Stomach smooth muscle (tissue), 2 donors: ENCODE measurements around the gene YPEL4.
"Not testable (repeated sequence)": the region's sequence is repeated elsewhere in the genome, so short reads cannot be mapped to it uniquely, and the experiment has no call there.

Experiments used
- H3K27ac ChIP-seq: one replicate; pipeline ENCODE4 v1.7.0; 2013; ENCODE audit warnings: mild to moderate bottlenecking, low read length, inconsistent platforms
- H3K27me3 ChIP-seq, 2 donors: one replicate each; pipeline ENCODE4 v1.7.0; 2013; ENCODE audit warnings: low read length in 2 of 2; ENCODE audit not compliant: insufficient read depth in 2 of 2, control insufficient read depth in 1 of 2
- H3K36me3 ChIP-seq, 2 donors: one replicate each; pipeline ENCODE4 v1.7.0; 2013; ENCODE audit warnings: low read length in 2 of 2; ENCODE audit not compliant: control insufficient read depth in 2 of 2, insufficient read depth in 2 of 2
- H3K4me1 ChIP-seq: one replicate; pipeline ENCODE4 v1.7.0; 2013; ENCODE audit warnings: low read length; ENCODE audit not compliant: control insufficient read depth, insufficient read depth
- H3K4me3 ChIP-seq, 2 donors: one replicate each; pipeline ENCODE4 v1.7.0; 2013; ENCODE audit warnings: low read length in 2 of 2
- H3K9ac ChIP-seq, 2 donors: one replicate each; pipeline ENCODE4 v1.7.0; 2013; ENCODE audit warnings: low read length in 2 of 2, mild to moderate bottlenecking in 1 of 2
- H3K9me3 ChIP-seq, 2 donors: one replicate each; pipeline ENCODE4 v1.7.0; 2013; ENCODE audit warnings: low read length in 2 of 2; ENCODE audit not compliant: control insufficient read depth in 2 of 2
- donor health status: healthy.
- donor health status: Pancreatic carcinoma.

Gene YPEL4

DNA sequence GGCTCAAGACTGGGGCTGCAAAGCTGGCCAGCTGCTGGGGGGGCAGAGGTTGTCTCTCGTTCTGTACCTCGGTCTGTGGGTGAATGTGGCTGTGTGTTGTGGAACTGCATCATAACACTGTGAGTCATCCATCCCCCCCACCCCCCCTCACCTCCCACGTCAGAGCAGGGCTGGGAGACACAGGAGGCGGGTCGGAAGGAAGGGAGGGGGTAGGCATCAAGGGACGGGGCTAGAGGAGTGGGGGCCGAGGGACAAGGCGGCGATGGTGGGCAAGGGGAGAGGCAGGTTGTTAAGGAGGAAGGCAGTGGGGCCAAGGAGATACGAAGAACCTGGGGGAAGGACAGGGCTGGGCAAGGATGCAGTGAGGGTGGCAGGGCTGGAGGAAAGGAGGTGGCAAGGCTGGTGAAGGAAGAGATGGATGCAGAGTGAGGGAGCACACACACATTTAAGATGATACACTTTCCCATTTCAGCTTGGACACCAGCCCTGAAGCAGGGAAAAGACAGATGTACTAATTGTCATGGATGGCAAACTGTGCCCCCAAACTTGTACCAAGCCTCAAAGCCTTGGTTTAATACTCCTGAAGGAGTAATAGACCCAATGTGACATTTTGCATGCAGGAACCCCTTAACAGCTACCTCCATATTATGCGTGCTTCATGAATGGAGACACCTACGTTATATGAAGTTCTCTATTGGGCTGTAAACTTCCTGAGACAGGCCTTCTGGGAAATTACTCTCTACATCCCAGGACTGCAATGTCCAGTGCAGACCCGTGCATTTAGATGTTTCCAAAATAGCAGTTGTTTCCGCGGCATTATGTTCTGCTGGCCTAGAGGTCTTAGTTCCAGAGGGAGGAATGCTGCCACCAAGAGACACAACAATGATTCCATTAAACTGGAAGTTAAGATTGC lies at the start of gene YPEL4:
Gene YPEL4 (minus strand): TSS at position 87 of the 913 bp plus-strand sequence. CDS start 2,805 bp downstream, outside the sequence.
- peaks cover 52 to 55% of the 10 kb centered on the region in 2 donors for H3K27me3 ChIP-seq
- H3K4me3 ChIP-seq: peak within 1 kb of the TSS; percentile 66 to 67
- H3K4me1 ChIP-seq: peaks cover 41% of the 10 kb centered on the region
- H3K36me3 ChIP-seq: no peaks in the 10 kb centered on the region
- no peak within 1 kb of the TSS for H3K27ac ChIP-seq
- no peaks in the 10 kb centered on the region for H3K9me3 ChIP-seq
- peak within 1 kb of the TSS in 1 of 2 donors; percentile 36 for H3K9ac ChIP-seq

GRCh38 chr11:57698843-57699365 lies 49.2 kb upstream of the YPEL4 start:
- H3K4me3 ChIP-seq: no peak overlapping the region
- no peak overlapping the region for H3K27ac ChIP-seq
- H3K9me3 ChIP-seq: no peaks in the 10 kb centered on the region
- no peaks in the 10 kb centered on the region for H3K27me3 ChIP-seq
- peaks cover 50 to 52% of the 10 kb centered on the region in 2 donors for H3K36me3 ChIP-seq
- no peak overlapping the region for H3K9ac ChIP-seq
- no peaks in the 10 kb centered on the region for H3K4me1 ChIP-seq

- not testable (repeated sequence) for H3K4me3 ChIP-seq, H3K4me1 ChIP-seq, H3K9ac ChIP-seq, H3K27ac ChIP-seq, H3K9me3 ChIP-seq, H3K27me3 ChIP-seq
- peaks cover 44 to 52% of the 10 kb centered on the region in 2 donors for H3K36me3 ChIP-seq
Measured at GRCh38 chr11:57690474-57690873, 40.8 kb upstream of the YPEL4 start.

- Histone ChIP-seq H3K9me3 (no peaks in the 10 kb centered on the region), H3K9ac (peak overlapping the region in 1 of 2 donors; percentile 52), H3K27me3 (no peaks in the 10 kb centered on the region), H3K36me3 (peaks cover 20 to 24% of the 10 kb centered on the region in 2 donors), H3K27ac (no peak overlapping the region), H3K4me1 (no peaks in the 10 kb centered on the region), H3K4me3 (no peak overlapping the region)
Measured at GRCh38 chr11:57681168-57681567, 31.5 kb upstream of the YPEL4 start.

- Histone ChIP-seq H3K9ac (no peak overlapping the region), H3K4me1 (no peaks in the 10 kb centered on the region), H3K36me3 (peaks cover 20% of the 10 kb centered on the region in 2 donors), H3K4me3 (no peak overlapping the region), H3K27ac (no peak overlapping the region), H3K27me3 (no peaks in the 10 kb centered on the region), H3K9me3 (no peaks in the 10 kb centered on the region)
Measured at GRCh38 chr11:57680552-57680874, 30.8 kb upstream of the YPEL4 start.

DNA sequence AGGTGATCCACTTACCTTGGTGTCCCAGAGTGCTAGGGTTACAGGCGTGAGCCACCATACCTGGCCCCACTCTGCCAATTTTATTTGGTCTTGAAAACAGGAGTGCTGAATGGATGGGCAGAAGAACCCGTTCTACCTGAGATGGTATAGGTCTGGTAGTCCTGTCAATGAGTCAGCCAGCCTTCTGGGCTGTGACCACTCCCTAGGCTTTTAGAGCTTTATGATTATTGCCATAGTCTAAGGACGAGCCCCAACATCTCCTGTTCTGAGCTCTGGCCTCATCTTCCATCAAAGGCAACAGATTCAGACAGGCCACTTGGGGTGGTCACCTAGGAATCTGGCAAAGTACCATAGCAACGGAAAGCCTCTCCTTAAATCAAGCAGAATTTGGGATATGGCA lies 29.7 kb upstream of the YPEL4 start:
- no peak overlapping the region for H3K27ac ChIP-seq
- H3K36me3 ChIP-seq: peaks cover 21% of the 10 kb centered on the region in 2 donors
- no peaks in the 10 kb centered on the region for H3K9me3 ChIP-seq
- no peak overlapping the region for H3K4me3 ChIP-seq
- no peaks in the 10 kb centered on the region for H3K27me3 ChIP-seq
- H3K9ac ChIP-seq: no peak overlapping the region
- no peaks in the 10 kb centered on the region for H3K4me1 ChIP-seq

DNA sequence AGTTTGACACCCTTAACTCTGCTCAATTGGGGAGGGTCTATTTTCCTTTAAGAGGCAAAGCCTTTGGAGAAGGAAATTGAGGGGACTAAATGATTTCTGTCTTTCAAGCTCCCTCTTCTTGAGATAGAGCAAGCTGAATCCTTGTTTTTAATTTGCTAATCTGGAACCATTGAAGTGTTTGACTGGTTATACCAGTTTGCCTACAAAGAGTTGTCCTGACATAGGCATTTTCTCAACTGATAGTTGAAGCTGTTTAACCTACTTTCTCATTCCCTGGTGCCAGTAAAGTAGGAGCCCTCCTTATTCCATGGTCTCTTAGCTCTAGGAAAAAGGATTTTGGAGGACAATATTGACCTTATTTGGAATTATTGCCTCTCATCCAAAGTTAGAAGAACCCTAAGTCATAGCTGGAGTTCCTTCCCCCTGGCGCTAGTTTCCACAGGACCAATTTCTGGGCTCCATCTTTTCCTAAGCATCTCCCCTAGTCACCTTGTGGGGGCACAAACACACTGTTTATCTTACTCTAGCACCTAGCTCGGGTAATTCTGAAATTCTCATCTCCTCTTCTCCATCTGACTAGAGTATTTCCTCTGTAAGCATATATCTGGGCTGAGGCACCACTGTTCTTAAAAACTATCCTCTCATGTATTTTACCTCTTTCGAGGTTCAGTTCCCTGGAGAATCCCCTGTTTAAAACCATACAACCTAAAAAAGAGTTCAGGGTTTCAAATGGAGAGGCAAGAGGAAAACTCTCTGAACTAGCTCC lies 25.6 kb upstream of the YPEL4 start:
- Histone ChIP-seq H3K4me3 (no peak overlapping the region), H3K9ac (peak overlapping the region in 1 of 2 donors; percentile 4)

GRCh38 chr11:57674251-57674650 lies 24.5 kb upstream of the YPEL4 start:
- H3K9ac ChIP-seq: no peak overlapping the region
- H3K4me3 ChIP-seq: no peak overlapping the region
- no peak overlapping the region for H3K27ac ChIP-seq
- peaks cover 16 to 24% of the 10 kb centered on the region in 2 donors for H3K36me3 ChIP-seq
- peaks cover 6% of the 10 kb centered on the region for H3K4me1 ChIP-seq
- no peaks in the 10 kb centered on the region for H3K9me3 ChIP-seq
- H3K27me3 ChIP-seq: no peaks in the 10 kb centered on the region

More for the DNA sequence above, 25.6 kb upstream of the YPEL4 start:
- peaks cover 19 to 24% of the 10 kb centered on the region in 2 donors for H3K36me3 ChIP-seq
- no peaks in the 10 kb centered on the region for H3K4me1 ChIP-seq
- no peak overlapping the region for H3K27ac ChIP-seq
- no peaks in the 10 kb centered on the region for H3K27me3 ChIP-seq
- no peaks in the 10 kb centered on the region for H3K9me3 ChIP-seq

GRCh38 chr11:57668434-57668782 lies 18.7 kb upstream of the YPEL4 start:
- peak overlapping the region; percentile 87 to 93 for H3K9ac ChIP-seq
- H3K36me3 ChIP-seq: peaks cover 9 to 14% of the 10 kb centered on the region in 2 donors
- H3K4me1 ChIP-seq: peaks cover 15% of the 10 kb centered on the region
- peak overlapping the region; percentile 99 for H3K27ac ChIP-seq
- no peaks in the 10 kb centered on the region for H3K9me3 ChIP-seq
- no peaks in the 10 kb centered on the region for H3K27me3 ChIP-seq
- H3K4me3 ChIP-seq: peak overlapping the region; percentile 93 to 95

DNA sequence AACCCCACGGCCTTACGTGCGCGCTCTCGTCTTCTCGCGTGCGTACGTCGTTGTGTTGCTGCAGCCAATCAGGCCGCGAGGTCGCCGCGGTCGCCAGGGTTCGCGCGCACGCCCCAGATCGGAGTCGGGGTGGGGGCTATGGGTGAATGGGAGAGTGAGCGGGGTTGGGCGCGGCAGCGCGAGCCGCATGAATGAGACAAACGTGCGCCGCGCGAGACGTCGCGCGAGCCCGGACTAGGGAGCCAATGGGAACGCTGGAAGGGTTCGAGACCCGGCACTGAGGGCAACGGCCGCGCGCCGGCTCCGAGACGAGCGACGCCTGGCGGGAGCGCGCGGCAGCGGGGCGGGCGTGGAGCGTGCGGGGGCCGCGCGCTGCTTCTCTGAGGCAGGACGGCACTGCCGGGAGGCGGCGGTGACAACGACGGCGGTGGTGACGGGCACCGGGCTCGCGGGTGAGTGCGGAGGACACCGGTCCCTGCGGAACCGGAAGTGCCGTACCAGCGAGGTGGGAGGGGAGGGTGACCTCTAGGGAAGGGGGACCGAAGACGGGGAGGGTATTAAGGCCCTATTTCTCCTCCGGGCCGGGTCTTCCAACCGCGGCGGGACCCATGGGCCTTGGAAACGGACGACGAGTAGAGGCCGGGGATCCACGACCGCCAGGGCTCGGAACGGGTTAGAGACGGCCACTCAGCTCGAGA lies 18.2 kb upstream of the YPEL4 start, which contains the start of gene ZDHHC5:
Gene ZDHHC5 (plus strand): TSS at position 379 of the 698 bp plus-strand sequence. CDS start 4,977 bp downstream, outside the sequence.
- peaks cover 15% of the 10 kb centered on the region for H3K4me1 ChIP-seq
- peak within 1 kb of the TSS; percentile 93 to 100 for H3K9ac ChIP-seq
- H3K27me3 ChIP-seq: no peaks in the 10 kb centered on the region

More for the DNA sequence above, 18.2 kb upstream of the YPEL4 start, which contains the start of gene ZDHHC5:
- Histone ChIP-seq H3K9me3 (no peaks in the 10 kb centered on the region), H3K36me3 (peaks cover 8 to 9% of the 10 kb centered on the region in 2 donors), H3K4me3 (peak within 1 kb of the TSS; percentile 93 to 95), H3K27ac (peak within 1 kb of the TSS; percentile 99)
